HEK293 (cell line): Measurements from ENCODE around the gene PSMD8.
"Not testable (repeated sequence)": the region's sequence is repeated elsewhere in the genome, so short reads cannot be mapped to it uniquely, and the experiment has no call there.

Experiments
- CTCF ChIA-PET: fragments of 350-600 bp; formaldehyde crosslinking; extraction: SDS; loops from one replicate; lab custom pipeline; 2021; ENCODE audit warnings: antibody characterized with exemption; lab: Yijun Ruan, JAX
- POLR2A ChIA-PET: fragments of 300-600 bp; formaldehyde crosslinking; extraction: SDS; loops from one replicate; lab custom pipeline; 2020; ENCODE audit warnings: antibody characterized with exemption, inconsistent platforms; lab: Yijun Ruan, JAX
- H3K27ac ChIP-seq: fragments of 200-500 bp; sonication (Bioruptor generic); 2 replicates; pipeline ENCODE4 v1.5.1; 2014; ENCODE audit warnings: low read depth, low read length, control low read depth, inconsistent platforms; ENCODE audit errors: extremely low read depth
- H3K36me3 ChIP-seq, 2 experiments: fragments of 200-500 bp in 1 of 2; sonication (Bioruptor generic) in 1 of 2; 1 replicate in 1 of 2; 2 replicates in 1 of 2; pipeline ENCODE4 v1.5.1; 2014 to 2017; ENCODE audit warnings: inconsistent platforms in 2 of 2, low read length in 2 of 2; ENCODE audit not compliant: control insufficient read depth in 2 of 2, insufficient read depth in 1 of 2
- H3K4me1 ChIP-seq: fragments of 200-500 bp; sonication (Bioruptor generic); 2 replicates; pipeline ENCODE4 v1.5.1; 2014; ENCODE audit warnings: mild to moderate bottlenecking, low read length, inconsistent platforms; ENCODE audit not compliant: control insufficient read depth, insufficient read depth
- H3K4me3 ChIP-seq: 2 replicates; pipeline ENCODE4 v1.5.1; 2011; ENCODE audit warnings: low read depth, mild to moderate bottlenecking, control low read depth, low read length, moderate library complexity
- H3K9me3 ChIP-seq: fragments of 200-500 bp; sonication (Bioruptor generic); 2 replicates; pipeline ENCODE4 v1.5.1; 2014; ENCODE audit warnings: low read depth, low read length, inconsistent platforms; ENCODE audit not compliant: control insufficient read depth, insufficient read depth
- EGR2 ChIP-seq: fragments of 450-650 bp; formaldehyde crosslinking; IDR thresholded peaks from 2 replicates; pipeline ENCODE4 v1.5.1; 2016; ENCODE audit warnings: low read depth, missing biosample characterization, missing genetic modification characterization
- GLIS2 ChIP-seq: fragments of 450-650 bp; formaldehyde crosslinking; IDR thresholded peaks from 2 replicates; pipeline ENCODE4 v1.5.1; 2016; ENCODE audit warnings: missing biosample characterization, missing genetic modification characterization
- PRDM1 ChIP-seq: fragments of 450-650 bp; formaldehyde crosslinking; IDR thresholded peaks from 2 replicates; pipeline ENCODE4; 2016; ENCODE audit warnings: missing biosample characterization, missing genetic modification characterization
- ZFHX2 ChIP-seq: fragments of 450-650 bp; formaldehyde crosslinking; conservative IDR thresholded peaks from 2 replicates; pipeline ENCODE4 v1.5.1; 2016; ENCODE audit warnings: missing biosample characterization, missing genetic modification characterization
- ZFP41 ChIP-seq: fragments of 450-650 bp; formaldehyde crosslinking; IDR thresholded peaks from 2 replicates; pipeline ENCODE4 v1.5.1; 2016; ENCODE audit warnings: missing biosample characterization, missing genetic modification characterization, borderline replicate concordance
- ZNF221 ChIP-seq: fragments of 450-650 bp; formaldehyde crosslinking; IDR thresholded peaks from 2 replicates; pipeline ENCODE4 v1.5.1; 2017; ENCODE audit warnings: missing biosample characterization, missing genetic modification characterization, borderline replicate concordance
- ZNF600 ChIP-seq: fragments of 450-650 bp; formaldehyde crosslinking; IDR thresholded peaks from 2 replicates; pipeline ENCODE4 v1.5.1; 2016; ENCODE audit warnings: missing biosample characterization, missing genetic modification characterization
- TF ChIP-seq, protein P1 (sequence below): sonication (generic); formaldehyde crosslinking; IDR thresholded peaks from 2 replicates; pipeline ENCODE4 v1.8.1; 2022; ENCODE audit warnings: mild to moderate bottlenecking, moderate library complexity, missing genetic modification reagents
- TF ChIP-seq, protein P2 (sequence below): fragments of 450-650 bp; formaldehyde crosslinking; IDR thresholded peaks from 2 replicates; pipeline ENCODE4 v1.5.0; 2017; ENCODE audit warnings: missing biosample characterization, missing genetic modification characterization, borderline replicate concordance
- TF ChIP-seq, protein P3 (sequence below): fragments of 450-650 bp; formaldehyde crosslinking; conservative IDR thresholded peaks from 2 replicates; pipeline ENCODE4 v1.5.1; 2016; ENCODE audit warnings: low read depth, missing biosample characterization, missing genetic modification characterization
- TF ChIP-seq, protein P4 (sequence below): fragments of 450-650 bp; formaldehyde crosslinking; IDR thresholded peaks from 2 replicates; pipeline ENCODE4 v1.5.1; 2016; ENCODE audit warnings: missing biosample characterization, missing genetic modification characterization
- TF ChIP-seq, protein P5 (sequence below): fragments of 450-650 bp; formaldehyde crosslinking; IDR thresholded peaks from 2 replicates; pipeline ENCODE4 v1.5.1; 2016; ENCODE audit warnings: missing biosample characterization, missing genetic modification characterization

The PSMD8 gene

DNA sequence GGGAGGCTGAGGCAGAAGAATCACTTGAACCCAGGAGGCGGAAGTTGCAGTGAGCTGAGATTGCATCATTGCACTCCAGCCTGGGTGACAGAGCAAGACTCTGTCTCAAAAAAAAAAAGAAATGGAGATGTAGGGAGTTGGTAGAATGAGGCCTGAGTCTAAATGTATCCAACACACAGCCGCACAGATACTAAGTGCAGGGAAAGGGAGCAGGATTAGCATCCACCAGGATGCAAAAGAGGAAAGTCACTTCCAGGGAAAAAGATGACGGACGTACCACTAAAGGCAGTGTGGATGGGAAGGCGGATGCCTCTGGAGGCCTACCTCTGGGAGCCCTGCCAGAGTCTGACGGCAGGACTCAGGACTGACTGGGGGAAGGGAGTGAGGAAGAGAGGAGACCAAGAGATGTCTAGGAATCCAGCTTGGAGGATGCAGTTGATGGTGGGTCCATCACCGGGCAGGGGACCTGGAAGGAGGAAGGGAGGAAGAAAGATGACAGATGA is 35.3 kb downstream of the PSMD8 start (continued):
- TF ChIP-seq, protein P1, sequence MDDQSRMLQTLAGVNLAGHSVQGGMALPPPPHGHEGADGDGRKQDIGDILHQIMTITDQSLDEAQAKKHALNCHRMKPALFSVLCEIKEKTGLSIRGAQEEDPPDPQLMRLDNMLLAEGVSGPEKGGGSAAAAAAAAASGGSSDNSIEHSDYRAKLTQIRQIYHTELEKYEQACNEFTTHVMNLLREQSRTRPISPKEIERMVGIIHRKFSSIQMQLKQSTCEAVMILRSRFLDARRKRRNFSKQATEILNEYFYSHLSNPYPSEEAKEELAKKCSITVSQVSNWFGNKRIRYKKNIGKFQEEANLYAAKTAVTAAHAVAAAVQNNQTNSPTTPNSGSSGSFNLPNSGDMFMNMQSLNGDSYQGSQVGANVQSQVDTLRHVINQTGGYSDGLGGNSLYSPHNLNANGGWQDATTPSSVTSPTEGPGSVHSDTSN (CRISPR knock-in tag) = no peak
- TF ChIP-seq, protein P2, sequence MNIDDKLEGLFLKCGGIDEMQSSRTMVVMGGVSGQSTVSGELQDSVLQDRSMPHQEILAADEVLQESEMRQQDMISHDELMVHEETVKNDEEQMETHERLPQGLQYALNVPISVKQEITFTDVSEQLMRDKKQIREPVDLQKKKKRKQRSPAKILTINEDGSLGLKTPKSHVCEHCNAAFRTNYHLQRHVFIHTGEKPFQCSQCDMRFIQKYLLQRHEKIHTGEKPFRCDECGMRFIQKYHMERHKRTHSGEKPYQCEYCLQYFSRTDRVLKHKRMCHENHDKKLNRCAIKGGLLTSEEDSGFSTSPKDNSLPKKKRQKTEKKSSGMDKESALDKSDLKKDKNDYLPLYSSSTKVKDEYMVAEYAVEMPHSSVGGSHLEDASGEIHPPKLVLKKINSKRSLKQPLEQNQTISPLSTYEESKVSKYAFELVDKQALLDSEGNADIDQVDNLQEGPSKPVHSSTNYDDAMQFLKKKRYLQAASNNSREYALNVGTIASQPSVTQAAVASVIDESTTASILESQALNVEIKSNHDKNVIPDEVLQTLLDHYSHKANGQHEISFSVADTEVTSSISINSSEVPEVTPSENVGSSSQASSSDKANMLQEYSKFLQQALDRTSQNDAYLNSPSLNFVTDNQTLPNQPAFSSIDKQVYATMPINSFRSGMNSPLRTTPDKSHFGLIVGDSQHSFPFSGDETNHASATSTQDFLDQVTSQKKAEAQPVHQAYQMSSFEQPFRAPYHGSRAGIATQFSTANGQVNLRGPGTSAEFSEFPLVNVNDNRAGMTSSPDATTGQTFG (tag by site-specific recombination) = no peak
- TF ChIP-seq PRDM1 = peak; percentile 60
- TF ChIP-seq ZNF221 = no peak
- TF ChIP-seq ZNF600 (tag by site-specific recombination) = peak; percentile 87
- TF ChIP-seq, protein P3, sequence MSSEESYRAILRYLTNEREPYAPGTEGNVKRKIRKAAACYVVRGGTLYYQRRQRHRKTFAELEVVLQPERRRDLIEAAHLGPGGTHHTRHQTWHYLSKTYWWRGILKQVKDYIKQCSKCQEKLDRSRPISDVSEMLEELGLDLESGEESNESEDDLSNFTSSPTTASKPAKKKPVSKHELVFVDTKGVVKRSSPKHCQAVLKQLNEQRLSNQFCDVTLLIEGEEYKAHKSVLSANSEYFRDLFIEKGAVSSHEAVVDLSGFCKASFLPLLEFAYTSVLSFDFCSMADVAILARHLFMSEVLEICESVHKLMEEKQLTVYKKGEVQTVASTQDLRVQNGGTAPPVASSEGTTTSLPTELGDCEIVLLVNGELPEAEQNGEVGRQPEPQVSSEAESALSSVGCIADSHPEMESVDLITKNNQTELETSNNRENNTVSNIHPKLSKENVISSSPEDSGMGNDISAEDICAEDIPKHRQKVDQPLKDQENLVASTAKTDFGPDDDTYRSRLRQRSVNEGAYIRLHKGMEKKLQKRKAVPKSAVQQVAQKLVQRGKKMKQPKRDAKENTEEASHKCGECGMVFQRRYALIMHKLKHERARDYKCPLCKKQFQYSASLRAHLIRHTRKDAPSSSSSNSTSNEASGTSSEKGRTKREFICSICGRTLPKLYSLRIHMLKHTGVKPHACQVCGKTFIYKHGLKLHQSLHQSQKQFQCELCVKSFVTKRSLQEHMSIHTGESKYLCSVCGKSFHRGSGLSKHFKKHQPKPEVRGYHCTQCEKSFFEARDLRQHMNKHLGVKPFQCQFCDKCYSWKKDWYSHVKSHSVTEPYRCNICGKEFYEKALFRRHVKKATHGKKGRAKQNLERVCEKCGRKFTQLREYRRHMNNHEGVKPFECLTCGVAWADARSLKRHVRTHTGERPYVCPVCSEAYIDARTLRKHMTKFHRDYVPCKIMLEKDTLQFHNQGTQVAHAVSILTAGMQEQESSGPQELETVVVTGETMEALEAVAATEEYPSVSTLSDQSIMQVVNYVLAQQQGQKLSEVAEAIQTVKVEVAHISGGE (tag by site-specific recombination) = 0 out of 2 replicates have a peak, but pooled peaks have one; percentile 41

DNA sequence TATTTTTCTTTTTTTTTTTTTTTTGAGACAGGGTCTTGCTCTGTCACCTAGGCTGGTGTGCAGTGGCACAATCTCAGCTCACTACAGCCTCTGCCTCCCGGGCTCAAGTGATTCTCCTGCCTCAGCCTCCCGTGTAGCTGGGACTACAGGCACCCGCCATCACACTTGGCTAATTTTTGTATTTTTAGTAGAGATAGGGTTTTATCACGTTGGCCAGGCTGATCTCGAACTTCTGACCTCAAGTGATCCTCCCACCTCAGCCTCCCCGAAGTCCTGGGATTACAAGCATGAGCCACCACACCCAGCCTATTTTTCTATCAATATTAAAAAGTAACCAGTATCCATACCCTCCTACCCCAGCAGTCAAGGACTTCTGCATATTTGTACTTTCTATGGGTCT is 36.0 kb downstream of the PSMD8 start:
- H3K9me3 ChIP-seq, H3K4me3 ChIP-seq, H3K27ac ChIP-seq, CTCF ChIA-PET, H3K4me1 ChIP-seq: not testable (repeated sequence)
- H3K36me3 ChIP-seq = peaks cover 9 to 25% of the 10 kb centered on the region in 2 experiments; a peak in 2 of 3 replicates
- POLR2A ChIA-PET = interaction anchor here (0.7 kb wide), 1 partner anchor 1040 kb away, joined by 3 read pairs; no protein-coding TSS in a partner anchor

DNA sequence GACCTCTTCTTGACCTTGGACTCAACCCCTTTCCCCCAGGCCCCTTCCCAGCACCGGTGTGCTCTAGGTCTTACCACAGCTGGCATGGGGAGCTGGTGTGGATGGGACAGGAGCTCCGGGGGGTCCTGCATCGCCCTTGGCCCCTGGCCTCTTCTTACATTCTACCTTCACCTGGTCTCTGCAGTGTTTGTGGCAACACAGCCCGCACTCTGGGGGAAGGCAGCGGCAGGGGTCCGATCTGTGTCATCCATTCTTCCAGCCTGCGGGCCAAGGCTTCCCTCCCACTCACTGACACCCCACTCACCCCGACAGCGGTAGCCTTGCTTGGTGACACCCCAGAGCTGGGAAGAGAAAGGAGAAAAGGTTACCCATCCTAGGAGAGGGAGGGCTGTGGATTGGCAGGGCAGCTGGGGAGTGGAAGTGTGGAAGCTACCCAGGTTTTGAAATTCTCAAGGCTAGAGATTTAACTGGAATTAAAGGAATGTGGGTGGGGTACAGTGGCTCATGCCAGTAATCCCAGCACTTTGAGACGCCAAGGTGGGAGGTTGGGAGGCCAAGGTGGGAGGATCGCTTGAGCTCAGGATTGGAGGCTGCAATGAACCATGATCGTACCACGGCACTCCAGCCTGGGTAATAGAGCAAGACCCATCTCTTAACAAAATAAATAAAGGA is 36.8 kb downstream of the PSMD8 start:
- H3K27ac ChIP-seq = no peak overlapping the region
- H3K9me3 ChIP-seq = no peaks in the 10 kb centered on the region
- CTCF ChIA-PET = interaction anchor here (0.7 kb wide), 1 partner anchor 8 kb away, joined by 3 read pairs; the partner anchor contains the start of gene FAM98C
- H3K4me1 ChIP-seq = no peaks in the 10 kb centered on the region
- TF ChIP-seq, protein P4, sequence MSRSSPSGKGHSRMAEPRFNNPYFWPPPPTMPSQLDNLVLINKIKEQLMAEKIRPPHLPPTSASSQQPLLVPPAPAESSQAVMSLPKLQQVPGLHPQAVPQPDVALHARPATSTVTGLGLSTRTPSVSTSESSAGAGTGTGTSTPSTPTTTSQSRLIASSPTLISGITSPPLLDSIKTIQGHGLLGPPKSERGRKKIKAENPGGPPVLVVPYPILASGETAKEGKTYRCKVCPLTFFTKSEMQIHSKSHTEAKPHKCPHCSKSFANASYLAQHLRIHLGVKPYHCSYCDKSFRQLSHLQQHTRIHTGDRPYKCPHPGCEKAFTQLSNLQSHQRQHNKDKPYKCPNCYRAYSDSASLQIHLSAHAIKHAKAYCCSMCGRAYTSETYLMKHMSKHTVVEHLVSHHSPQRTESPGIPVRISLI (tag by site-specific recombination) = no peak
- TF ChIP-seq ZFP41 (tag by site-specific recombination) (no peak), EGR2 (tag by site-specific recombination) (peak; percentile 40), GLIS2 (peak; percentile 27; the same call in 1 of the 2 replicates), ZFHX2 (tag by site-specific recombination) (peak; percentile 34)
- TF ChIP-seq, protein P5, sequence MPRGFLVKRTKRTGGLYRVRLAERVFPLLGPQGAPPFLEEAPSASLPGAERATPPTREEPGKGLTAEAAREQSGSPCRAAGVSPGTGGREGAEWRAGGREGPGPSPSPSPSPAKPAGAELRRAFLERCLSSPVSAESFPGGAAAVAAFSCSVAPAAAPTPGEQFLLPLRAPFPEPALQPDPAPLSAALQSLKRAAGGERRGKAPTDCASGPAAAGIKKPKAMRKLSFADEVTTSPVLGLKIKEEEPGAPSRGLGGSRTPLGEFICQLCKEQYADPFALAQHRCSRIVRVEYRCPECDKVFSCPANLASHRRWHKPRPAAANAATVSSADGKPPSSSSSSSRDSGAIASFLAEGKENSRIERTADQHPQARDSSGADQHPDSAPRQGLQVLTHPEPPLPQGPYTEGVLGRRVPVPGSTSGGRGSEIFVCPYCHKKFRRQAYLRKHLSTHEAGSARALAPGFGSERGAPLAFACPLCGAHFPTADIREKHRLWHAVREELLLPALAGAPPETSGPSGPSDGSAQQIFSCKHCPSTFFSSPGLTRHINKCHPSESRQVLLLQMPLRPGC (tag by site-specific recombination) = no peak
- TF ChIP-seq, all 188 proteins: peak for 3
- H3K4me3 ChIP-seq = no peak overlapping the region
- H3K36me3 ChIP-seq = peaks cover 7 to 21% of the 10 kb centered on the region in 2 experiments; a peak in 2 of 3 replicates
- POLR2A ChIA-PET = interaction anchor here (1.3 to 1.4 kb wide), 2 partner anchors 8 to 23 kb away, joined by 4 to 5 read pairs; partner anchors contain the start of genes FAM98C and GGN

DNA sequence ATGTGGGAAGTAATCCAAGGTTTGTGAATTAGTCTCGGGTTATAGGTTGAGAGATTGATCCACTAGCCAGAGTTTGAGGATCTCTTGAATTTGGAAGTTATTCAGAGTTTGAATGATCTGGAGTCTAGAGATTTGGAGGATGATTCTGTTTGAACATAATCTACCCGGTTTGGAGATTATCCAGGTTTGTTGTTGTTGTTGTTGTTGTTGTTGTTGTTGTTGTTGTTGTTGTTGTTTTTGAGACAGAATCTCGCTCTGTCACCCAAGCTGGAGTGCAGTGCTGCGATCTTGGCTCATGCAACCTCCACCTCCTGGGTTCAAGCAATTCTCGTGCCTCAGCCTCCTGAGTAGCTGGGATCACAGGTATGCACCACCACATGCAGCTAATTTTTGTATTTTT is 37.5 kb downstream of the PSMD8 start:
- H3K36me3 ChIP-seq = peaks cover 3 to 17% of the 10 kb centered on the region in 2 experiments; a peak in 2 of 3 replicates
- not testable (repeated sequence) for H3K4me1 ChIP-seq, H3K4me3 ChIP-seq, H3K27ac ChIP-seq, H3K9me3 ChIP-seq
- CTCF ChIA-PET = interaction anchor here (1.0 to 3.0 kb wide), 2 partner anchors 8 to 76 kb away, joined by 3 to 32 read pairs; partner anchors contain the start of genes CATSPERG and FAM98C
- POLR2A ChIA-PET = interaction anchor here (1.3 to 1.4 kb wide), 2 partner anchors 9 to 24 kb away, joined by 4 to 5 read pairs; partner anchors contain the start of genes FAM98C and GGN
